Mucosa of descending colon (tissue), 3 donors: Measurements from ENCODE around the gene GNA14. TPM values are rescaled to one million over a fixed set of nuclear protein-coding genes. Genes with fewer than 3 reads are reported as not detected.
A peak's percentile ranks its signal among the peaks of the same experiment; 100 is the strongest.

ENCODE experiments used
- ATAC-seq: fragments of 200-7000 bp; cut with Tn5 transposase; one replicate; pipeline ENCODE4 v1.9.1; 2020; ENCODE audit warnings: mild to moderate bottlenecking, moderate library complexity
- DNase-seq, 3 donors: peaks; one replicate each; pipeline ENCODE4 v3.0.0-alpha.2; 2020
- H3K36me3 ChIP-seq: fragments of 200-600 bp; one replicate; pipeline ENCODE4 v1.8.0; 2021; ENCODE audit warnings: low read depth, mild to moderate bottlenecking
- H3K4me1 ChIP-seq: fragments of 200-600 bp; one replicate; pipeline ENCODE4 v1.8.0; 2021; ENCODE audit warnings: low read depth, mild to moderate bottlenecking
- H3K4me3 ChIP-seq: fragments of 200-600 bp; one replicate; pipeline ENCODE4 v1.8.0; 2021; ENCODE audit warnings: mild to moderate bottlenecking
- H3K9me3 ChIP-seq: fragments of 200-600 bp; one replicate; pipeline ENCODE4 v1.8.0; 2021; ENCODE audit warnings: mild to moderate bottlenecking
- CTCF ChIP-seq: fragments of 200-600 bp; IDR thresholded peaks from one replicate; pipeline ENCODE4 v1.8.0; 2022; ENCODE audit warnings: antibody characterized with exemption, mild to moderate bottlenecking
- intact Hi-C, 2 donors: fragments of 100-400 bp; cut with DNase I in 1 of 2; cut with micrococcal nuclease in 1 of 2; formaldehyde crosslinking; loops; one replicate each; pipeline versions ENCODE4 v1.11.0 to v1.11.1; 2022; cut with DNase I, micrococcal nuclease
- total RNA-seq, 3 donors: library from RNA; stranded (reverse); fragmentation: NEBNext Ultra II Directional in 2 of 3; extraction: Animal tissue kit (Norgen Biotek cat#: 25700) in 2 of 3; gene quantifications; one replicate each; pipeline versions ENCODE4 v1.2.1 to v1.2.4, GENCODE V29; 2021 to 2023
- donor health status: DM: no; HTN: no; CAD: no; lungs with moderate emphysema.
- donor health status: DM: no; HTN: no; CAD: no.
- donor health status: DM: no; HTN: yes; CAD: no.

GNA14 gene
- total RNA-seq, 3 donors from 2014 or later = 7.0 to 14.6 (median 7.4) TPM

DNA sequence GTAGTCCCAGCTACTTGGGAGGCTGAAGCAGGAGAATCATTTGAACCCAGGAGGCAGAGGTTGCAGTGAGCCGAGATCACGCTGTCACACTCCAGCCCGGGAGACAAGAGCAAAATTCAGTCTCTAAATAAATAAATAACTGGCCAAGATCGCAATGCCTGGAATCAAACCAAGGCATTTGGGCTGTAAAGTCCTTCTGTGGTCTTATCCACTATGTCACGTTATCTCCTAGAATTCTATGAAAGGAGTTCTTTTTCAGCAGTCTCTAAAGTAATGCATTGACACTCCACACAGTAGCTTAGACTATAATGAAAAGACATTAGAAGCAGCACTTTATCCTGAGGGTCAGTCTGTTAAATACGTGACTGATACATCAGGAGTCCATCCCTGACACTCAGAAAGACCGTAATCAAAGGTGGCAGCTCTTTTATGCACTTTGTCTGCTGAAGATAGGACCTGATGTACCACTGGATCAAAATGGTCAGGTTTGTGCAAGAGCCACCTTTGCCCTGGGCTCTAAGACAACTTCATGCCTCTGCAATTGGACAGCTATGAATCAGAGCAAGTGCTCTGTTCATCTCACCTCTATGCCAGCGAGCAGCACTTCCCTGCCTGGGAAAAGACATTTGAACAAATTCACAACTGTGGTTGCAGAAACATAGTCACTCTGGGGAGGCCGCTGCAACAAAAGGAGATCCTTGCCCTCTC, 31.7 kb upstream of the GNA14 start:
- Histone ChIP-seq H3K36me3 (no peaks in the 10 kb centered on the region), H3K9me3 (no peaks in the 10 kb centered on the region), H3K4me1 (no peaks in the 10 kb centered on the region), H3K4me3 (no peak overlapping the region)
- no peak for TF ChIP-seq CTCF
- intact Hi-C loops = no loop called here
- ATAC-seq (peak; percentile 36), DNase-seq (no peak)

DNA sequence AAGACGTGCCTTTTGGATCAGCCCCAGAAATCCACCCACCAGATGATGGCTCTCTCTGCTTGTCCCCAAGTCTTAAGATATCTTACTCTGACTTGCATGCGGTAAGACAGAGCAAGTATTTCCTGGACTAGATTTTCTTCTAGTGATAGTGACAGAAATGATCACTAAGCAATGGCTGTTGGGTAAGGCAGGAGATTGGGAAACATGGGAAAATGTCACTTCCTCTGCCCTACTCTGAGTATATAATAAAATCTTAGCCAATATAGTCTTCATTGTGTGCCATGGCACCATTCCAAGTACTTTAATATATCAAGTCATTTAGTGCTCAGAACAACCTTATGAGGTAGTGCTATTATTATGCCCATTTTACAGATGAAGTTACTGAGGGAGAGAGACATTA, 31.0 kb upstream of the GNA14 start:
- DNase-seq (no peak), ATAC-seq (peak; percentile 61)
- Histone ChIP-seq H3K4me3 (no peak overlapping the region), H3K36me3 (no peaks in the 10 kb centered on the region), H3K4me1 (no peaks in the 10 kb centered on the region), H3K9me3 (no peaks in the 10 kb centered on the region)
- intact Hi-C loops = no loop called here
- no peak for TF ChIP-seq CTCF

DNA sequence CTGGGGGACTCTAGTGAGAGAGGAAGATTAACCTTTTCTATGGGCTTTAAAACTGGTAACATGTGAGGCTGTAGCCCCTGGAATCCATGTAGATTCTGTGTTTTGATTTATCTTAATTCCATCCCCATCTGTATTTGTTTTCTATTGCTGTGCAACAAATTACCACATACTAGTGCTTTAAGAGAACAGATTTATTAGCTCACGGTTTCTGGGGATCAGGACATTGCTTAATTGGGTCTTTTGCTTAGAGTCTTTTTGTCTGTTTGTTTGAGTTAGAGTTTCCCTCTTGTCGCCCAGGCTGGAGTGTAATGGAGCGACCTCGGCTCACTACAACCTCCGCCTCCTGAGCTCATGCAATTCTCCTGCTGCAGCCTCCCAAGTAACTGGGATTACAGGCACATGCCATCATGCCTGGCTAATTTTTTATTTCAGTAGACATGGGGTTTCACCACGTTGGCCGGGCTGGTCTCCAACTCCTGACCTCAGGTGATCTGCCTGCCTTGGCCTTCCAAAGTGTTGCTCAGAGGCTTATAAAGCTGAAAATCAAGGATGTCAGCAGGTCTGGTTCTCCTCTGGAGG, 29.9 kb upstream of the GNA14 start:
- TF ChIP-seq CTCF = no peak
- ATAC-seq (no peak), DNase-seq (no peak)
- no peaks in the 10 kb centered on the region for H3K4me1 ChIP-seq
- no peaks in the 10 kb centered on the region for H3K9me3 ChIP-seq
- H3K36me3 ChIP-seq = no peaks in the 10 kb centered on the region
- no peak overlapping the region for H3K4me3 ChIP-seq
- intact Hi-C loops = no loop called here

DNA sequence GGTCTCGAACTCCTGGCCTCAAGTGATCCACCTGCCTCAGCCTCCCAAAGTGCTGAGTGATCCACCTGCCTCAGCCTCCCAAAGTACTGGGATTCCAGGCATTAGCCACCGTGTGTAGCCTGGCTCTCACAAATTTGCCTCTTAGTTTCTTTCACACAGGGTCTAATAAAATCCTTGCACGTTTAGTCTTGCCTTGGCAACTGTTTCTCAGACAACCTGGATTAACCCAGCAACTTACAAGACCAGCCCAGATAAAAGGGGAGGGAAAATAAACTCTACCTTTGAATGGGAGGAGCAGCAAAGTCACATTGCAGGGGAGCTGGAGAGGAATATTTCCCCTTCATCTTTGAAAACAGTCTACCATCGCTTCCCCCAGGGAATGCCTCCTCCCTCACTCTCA, 29.3 kb upstream of the GNA14 start:
- H3K9me3 ChIP-seq = no peaks in the 10 kb centered on the region
- H3K4me1 ChIP-seq = no peaks in the 10 kb centered on the region
- H3K4me3 ChIP-seq = no peak overlapping the region
- ATAC-seq (no peak), DNase-seq (no peak)
- no peak for TF ChIP-seq CTCF
- no peaks in the 10 kb centered on the region for H3K36me3 ChIP-seq
- intact Hi-C loops = no loop called here

- no peaks in the 10 kb centered on the region for H3K9me3 ChIP-seq
- TF ChIP-seq CTCF = no peak
- ATAC-seq = peak; percentile 50
- peak in 1 of 3 donors; percentile 17 for DNase-seq
- intact Hi-C loops = no loop called here
- no peak overlapping the region for H3K4me3 ChIP-seq
- H3K36me3 ChIP-seq = no peaks in the 10 kb centered on the region
- H3K4me1 ChIP-seq = no peaks in the 10 kb centered on the region
These were observed 26.0 kb upstream of the GNA14 start for GRCh38 chr9:77673941-77674791.
